Activated CD4-positive, alpha-beta T cell treated with anti-CD3 and anti-CD28 coated beads for 4 hours (primary cell): ENCODE measurements around the gene OR6K6.

ENCODE experiments used
- DNase-seq, 2 donors: peaks; one replicate each; pipeline ENCODE4 v3.0.0-alpha.2; 2020

Gene OR6K6

DNA sequence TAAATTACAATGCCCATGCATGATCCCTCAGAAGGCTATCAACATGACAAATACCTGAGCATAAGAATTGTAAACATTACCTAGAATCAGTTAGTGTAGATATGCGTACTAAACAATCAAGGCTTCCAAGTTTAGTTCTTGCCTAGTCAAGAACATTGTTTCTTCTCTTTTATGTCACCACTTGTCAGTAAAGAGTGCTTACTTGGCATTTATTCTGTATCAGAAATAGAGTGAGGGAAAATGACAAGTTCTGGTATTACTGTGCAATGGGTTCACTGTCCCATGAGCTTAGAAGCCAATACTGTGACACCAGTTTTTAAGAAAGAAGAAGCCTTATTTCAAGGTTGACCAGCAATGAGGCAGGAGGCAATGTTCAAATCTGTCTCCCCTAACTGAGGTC lies 49.2 kb downstream of the OR6K6 start:
- no peak for DNase-seq
